Ovary (tissue), 3 donors: ENCODE results near the gene ENG.

Experiments used
- EP300 ChIP-seq: sonication (generic); formaldehyde crosslinking; IDR thresholded peaks from one replicate; pipeline ENCODE4 v1.6.1; 2017; ENCODE audit warnings: antibody characterized with exemption
- POLR2A ChIP-seq: fragments of 450-650 bp; IDR thresholded peaks from one replicate; pipeline ENCODE4 v1.6.1; 2017; ENCODE audit warnings: antibody characterized with exemption, mild to moderate bottlenecking, moderate library complexity
- TF ChIP-seq, protein P1 (sequence below), 3 donors: fragments of 450-650 bp in 2 of 3; fragments of 200-600 bp in 1 of 3; IDR thresholded peaks; one replicate each; pipeline versions ENCODE4 v1.5.1 to v1.8.0; 2016 to 2022; ENCODE audit warnings: antibody characterized with exemption in 3 of 3, mild to moderate bottlenecking in 1 of 3
- donor health status: DM: no; HTN: no; CAD: no.

- TF ChIP-seq, protein P1, sequence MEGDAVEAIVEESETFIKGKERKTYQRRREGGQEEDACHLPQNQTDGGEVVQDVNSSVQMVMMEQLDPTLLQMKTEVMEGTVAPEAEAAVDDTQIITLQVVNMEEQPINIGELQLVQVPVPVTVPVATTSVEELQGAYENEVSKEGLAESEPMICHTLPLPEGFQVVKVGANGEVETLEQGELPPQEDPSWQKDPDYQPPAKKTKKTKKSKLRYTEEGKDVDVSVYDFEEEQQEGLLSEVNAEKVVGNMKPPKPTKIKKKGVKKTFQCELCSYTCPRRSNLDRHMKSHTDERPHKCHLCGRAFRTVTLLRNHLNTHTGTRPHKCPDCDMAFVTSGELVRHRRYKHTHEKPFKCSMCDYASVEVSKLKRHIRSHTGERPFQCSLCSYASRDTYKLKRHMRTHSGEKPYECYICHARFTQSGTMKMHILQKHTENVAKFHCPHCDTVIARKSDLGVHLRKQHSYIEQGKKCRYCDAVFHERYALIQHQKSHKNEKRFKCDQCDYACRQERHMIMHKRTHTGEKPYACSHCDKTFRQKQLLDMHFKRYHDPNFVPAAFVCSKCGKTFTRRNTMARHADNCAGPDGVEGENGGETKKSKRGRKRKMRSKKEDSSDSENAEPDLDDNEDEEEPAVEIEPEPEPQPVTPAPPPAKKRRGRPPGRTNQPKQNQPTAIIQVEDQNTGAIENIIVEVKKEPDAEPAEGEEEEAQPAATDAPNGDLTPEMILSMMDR (IDR thresholded peaks at IDR 0.05), result no peak
- TF ChIP-seq POLR2A, result no peak
- TF ChIP-seq EP300, result no peak
Observed at GRCh38 chr9:127793093-127793708, 61.3 kb downstream of the ENG start.
